HEK293 (cell line): ENCODE measurements around the gene CARD14.

Source experiments
- CTCF ChIA-PET: fragments of 350-600 bp; formaldehyde crosslinking; extraction: SDS; loops from one replicate; lab custom pipeline; 2021; ENCODE audit warnings: antibody characterized with exemption; lab: Yijun Ruan, JAX
- POLR2A ChIA-PET: fragments of 300-600 bp; formaldehyde crosslinking; extraction: SDS; loops from one replicate; lab custom pipeline; 2020; ENCODE audit warnings: antibody characterized with exemption, inconsistent platforms; lab: Yijun Ruan, JAX
- H3K27ac ChIP-seq: fragments of 200-500 bp; sonication (Bioruptor generic); 2 replicates; pipeline ENCODE4 v1.5.1; 2014; ENCODE audit warnings: low read depth, low read length, control low read depth, inconsistent platforms; ENCODE audit errors: extremely low read depth
- H3K36me3 ChIP-seq, 2 experiments: fragments of 200-500 bp in 1 of 2; sonication (Bioruptor generic) in 1 of 2; 1 replicate in 1 of 2; 2 replicates in 1 of 2; pipeline ENCODE4 v1.5.1; 2014 to 2017; ENCODE audit warnings: inconsistent platforms in 2 of 2, low read length in 2 of 2; ENCODE audit not compliant: control insufficient read depth in 2 of 2, insufficient read depth in 1 of 2
- H3K4me1 ChIP-seq: fragments of 200-500 bp; sonication (Bioruptor generic); 2 replicates; pipeline ENCODE4 v1.5.1; 2014; ENCODE audit warnings: mild to moderate bottlenecking, low read length, inconsistent platforms; ENCODE audit not compliant: control insufficient read depth, insufficient read depth
- H3K4me3 ChIP-seq: 2 replicates; pipeline ENCODE4 v1.5.1; 2011; ENCODE audit warnings: low read depth, mild to moderate bottlenecking, control low read depth, low read length, moderate library complexity
- H3K9me3 ChIP-seq: fragments of 200-500 bp; sonication (Bioruptor generic); 2 replicates; pipeline ENCODE4 v1.5.1; 2014; ENCODE audit warnings: low read depth, low read length, inconsistent platforms; ENCODE audit not compliant: control insufficient read depth, insufficient read depth
- ELK4 ChIP-seq: IDR thresholded peaks from 2 replicates; pipeline ENCODE4 v1.6.1; 2011; ENCODE audit warnings: mild to moderate bottlenecking, low read depth, low read length, borderline replicate concordance
- GLIS2 ChIP-seq: fragments of 450-650 bp; formaldehyde crosslinking; IDR thresholded peaks from 2 replicates; pipeline ENCODE4 v1.5.1; 2016; ENCODE audit warnings: missing biosample characterization, missing genetic modification characterization
- KLF16 ChIP-seq: fragments of 450-650 bp; formaldehyde crosslinking; IDR thresholded peaks from 2 replicates; pipeline ENCODE4 v1.5.1; 2017; ENCODE audit warnings: missing biosample characterization, missing genetic modification characterization
- OSR2 ChIP-seq: fragments of 450-650 bp; formaldehyde crosslinking; IDR thresholded peaks from 2 replicates; pipeline ENCODE4 v1.5.1; 2016; ENCODE audit warnings: missing biosample characterization, missing genetic modification characterization
- WT1 ChIP-seq: fragments of 450-650 bp; formaldehyde crosslinking; IDR thresholded peaks from 2 replicates; pipeline ENCODE4 v1.5.1; 2016; ENCODE audit warnings: missing biosample characterization, missing genetic modification characterization
- ZNF133 ChIP-seq: fragments of 450-650 bp; formaldehyde crosslinking; IDR thresholded peaks from 2 replicates; pipeline ENCODE4 v1.5.1; 2016; ENCODE audit warnings: missing biosample characterization, missing genetic modification characterization
- ZNF146 ChIP-seq: fragments of 450-650 bp; formaldehyde crosslinking; IDR thresholded peaks from 2 replicates; pipeline ENCODE4 v1.5.1; 2016; ENCODE audit warnings: missing biosample characterization, missing genetic modification characterization
- ZNF16 ChIP-seq: fragments of 450-650 bp; formaldehyde crosslinking; IDR thresholded peaks from 2 replicates; pipeline ENCODE4 v1.5.1; 2016; ENCODE audit warnings: low read depth, missing biosample characterization, missing genetic modification characterization
- ZNF19 ChIP-seq: fragments of 450-650 bp; formaldehyde crosslinking; IDR thresholded peaks from 2 replicates; pipeline ENCODE4; 2016; ENCODE audit warnings: missing biosample characterization, missing genetic modification characterization, low read depth
- ZNF221 ChIP-seq: fragments of 450-650 bp; formaldehyde crosslinking; IDR thresholded peaks from 2 replicates; pipeline ENCODE4 v1.5.1; 2017; ENCODE audit warnings: missing biosample characterization, missing genetic modification characterization, borderline replicate concordance
- ZNF24 ChIP-seq: fragments of 450-650 bp; formaldehyde crosslinking; IDR thresholded peaks from 2 replicates; pipeline ENCODE4 v1.5.1; 2016; ENCODE audit warnings: missing biosample characterization, missing genetic modification characterization
- ZNF266 ChIP-seq: fragments of 450-650 bp; formaldehyde crosslinking; IDR thresholded peaks from 2 replicates; pipeline ENCODE4 v1.5.1; 2016; ENCODE audit warnings: missing biosample characterization, missing genetic modification characterization, low read depth
- ZNF280D ChIP-seq: fragments of 450-650 bp; formaldehyde crosslinking; IDR thresholded peaks from 2 replicates; pipeline ENCODE4 v1.5.1; 2016; ENCODE audit warnings: missing biosample characterization, missing genetic modification characterization
- ZNF354C ChIP-seq: fragments of 450-650 bp; formaldehyde crosslinking; IDR thresholded peaks from 2 replicates; pipeline ENCODE4 v1.5.1; 2016; ENCODE audit warnings: missing biosample characterization, missing genetic modification characterization, low read depth, borderline replicate concordance
- ZNF394 ChIP-seq: fragments of 450-650 bp; formaldehyde crosslinking; IDR thresholded peaks from 2 replicates; pipeline ENCODE4 v1.5.1; 2016; ENCODE audit warnings: missing biosample characterization, missing genetic modification characterization, mild to moderate bottlenecking, moderate library complexity, borderline replicate concordance
- ZNF544 ChIP-seq: fragments of 450-650 bp; formaldehyde crosslinking; IDR thresholded peaks from 2 replicates; pipeline ENCODE4 v1.5.0; 2017; ENCODE audit warnings: missing biosample characterization, missing genetic modification characterization
- ZNF548 ChIP-seq: fragments of 450-650 bp; formaldehyde crosslinking; IDR thresholded peaks from 2 replicates; pipeline ENCODE4 v1.5.1; 2016; ENCODE audit warnings: missing biosample characterization, missing genetic modification characterization
- ZNF549 ChIP-seq: fragments of 450-650 bp; IDR thresholded peaks from 2 replicates; pipeline ENCODE4 v1.5.1; 2018; ENCODE audit warnings: missing biosample characterization, missing genetic modification characterization, mild to moderate bottlenecking, inconsistent platforms, moderate library complexity
- ZNF560 ChIP-seq: fragments of 450-650 bp; formaldehyde crosslinking; IDR thresholded peaks from 2 replicates; pipeline ENCODE4 v1.5.1; 2017; ENCODE audit warnings: missing biosample characterization, missing genetic modification characterization, borderline replicate concordance
- ZNF629 ChIP-seq: fragments of 450-650 bp; formaldehyde crosslinking; IDR thresholded peaks from 2 replicates; pipeline ENCODE4 v1.5.1; 2017; ENCODE audit warnings: missing biosample characterization, missing genetic modification characterization
- ZNF677 ChIP-seq: fragments of 450-650 bp; IDR thresholded peaks from 2 replicates; pipeline ENCODE4 v1.5.0; 2018; ENCODE audit warnings: missing biosample characterization, mild to moderate bottlenecking, missing genetic modification characterization, moderate library complexity
- ZNF701 ChIP-seq: fragments of 450-650 bp; formaldehyde crosslinking; IDR thresholded peaks from 2 replicates; pipeline ENCODE4 v1.5.1; 2016; ENCODE audit warnings: missing biosample characterization, missing genetic modification characterization
- TF ChIP-seq, protein P1 (sequence below): fragments of 450-650 bp; formaldehyde crosslinking; IDR thresholded peaks from 2 replicates; pipeline ENCODE4 v1.5.1; 2016; ENCODE audit warnings: missing biosample characterization, missing genetic modification characterization
- TF ChIP-seq, protein P2 (sequence below): fragments of 450-650 bp; formaldehyde crosslinking; IDR thresholded peaks from 2 replicates; pipeline ENCODE4 v1.5.1; 2016; ENCODE audit warnings: missing biosample characterization, missing genetic modification characterization

CARD14 gene

GRCh38 chr17:80251966-80252365 lies 82.1 kb downstream of the CARD14 start:
- H3K27ac ChIP-seq = no peak overlapping the region
- H3K4me3 ChIP-seq = no peak overlapping the region
- peaks cover 3 to 49% of the 10 kb centered on the region in 2 experiments; a peak in 2 of 3 replicates for H3K36me3 ChIP-seq
- CTCF ChIA-PET = interaction anchor here (0.6 to 1.0 kb wide), 2 partner anchors 19 to 223 kb away, joined by 3 to 4 read pairs; no protein-coding TSS in a partner anchor
- POLR2A ChIA-PET = interaction anchor here (0.5 kb wide), 1 partner anchor 315 kb away, joined by 3 read pairs; no protein-coding TSS in a partner anchor
- H3K4me1 ChIP-seq = peaks cover 3% of the 10 kb centered on the region; the same call in 1 of the 2 replicates
- no peaks in the 10 kb centered on the region for H3K9me3 ChIP-seq
- TF ChIP-seq ZNF133 (tag by site-specific recombination) = no peak
- no peak for TF ChIP-seq GLIS2
- no peak for TF ChIP-seq ZNF24 (tag by site-specific recombination)
- TF ChIP-seq, protein P1, sequence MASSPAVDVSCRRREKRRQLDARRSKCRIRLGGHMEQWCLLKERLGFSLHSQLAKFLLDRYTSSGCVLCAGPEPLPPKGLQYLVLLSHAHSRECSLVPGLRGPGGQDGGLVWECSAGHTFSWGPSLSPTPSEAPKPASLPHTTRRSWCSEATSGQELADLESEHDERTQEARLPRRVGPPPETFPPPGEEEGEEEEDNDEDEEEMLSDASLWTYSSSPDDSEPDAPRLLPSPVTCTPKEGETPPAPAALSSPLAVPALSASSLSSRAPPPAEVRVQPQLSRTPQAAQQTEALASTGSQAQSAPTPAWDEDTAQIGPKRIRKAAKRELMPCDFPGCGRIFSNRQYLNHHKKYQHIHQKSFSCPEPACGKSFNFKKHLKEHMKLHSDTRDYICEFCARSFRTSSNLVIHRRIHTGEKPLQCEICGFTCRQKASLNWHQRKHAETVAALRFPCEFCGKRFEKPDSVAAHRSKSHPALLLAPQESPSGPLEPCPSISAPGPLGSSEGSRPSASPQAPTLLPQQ (tag by site-specific recombination) = no peak
- TF ChIP-seq ZNF146 (tag by site-specific recombination) = no peak
- no peak for TF ChIP-seq OSR2 (tag by site-specific recombination)
- no peak for TF ChIP-seq ZNF549 (tag by site-specific recombination)
- TF ChIP-seq ZNF394 = no peak

- Histone ChIP-seq H3K27ac (no peak overlapping the region), H3K36me3 (peaks cover 3 to 43% of the 10 kb centered on the region in 2 experiments; a peak in 2 of 3 replicates), H3K9me3 (no peaks in the 10 kb centered on the region), H3K4me3 (no peak overlapping the region), H3K4me1 (peaks cover 3% of the 10 kb centered on the region; the same call in 1 of the 2 replicates)
- ChIA-PET POLR2A (no interaction called here), CTCF (interaction anchor here (1.3 to 1.7 kb wide), 2 partner anchors 56 to 58 kb away, joined by 3 to 5 read pairs; no protein-coding TSS in a partner anchor)
- TF ChIP-seq ZNF354C (tag by site-specific recombination) (no peak), ZNF19 (tag by site-specific recombination) (no peak), ELK4 (no peak), ZNF16 (tag by site-specific recombination) (no peak), ZNF544 (tag by site-specific recombination) (no peak), ZNF221 (tag by site-specific recombination) (no peak), ZNF266 (tag by site-specific recombination) (no peak), ZNF548 (tag by site-specific recombination) (no peak), ZNF677 (tag by site-specific recombination) (no peak), KLF16 (no peak), WT1 (tag by site-specific recombination) (no peak), ZNF560 (no peak), ZNF701 (tag by site-specific recombination) (no peak), ZNF629 (tag by site-specific recombination) (no peak), ZNF280D (no peak)
- TF ChIP-seq, protein P2, sequence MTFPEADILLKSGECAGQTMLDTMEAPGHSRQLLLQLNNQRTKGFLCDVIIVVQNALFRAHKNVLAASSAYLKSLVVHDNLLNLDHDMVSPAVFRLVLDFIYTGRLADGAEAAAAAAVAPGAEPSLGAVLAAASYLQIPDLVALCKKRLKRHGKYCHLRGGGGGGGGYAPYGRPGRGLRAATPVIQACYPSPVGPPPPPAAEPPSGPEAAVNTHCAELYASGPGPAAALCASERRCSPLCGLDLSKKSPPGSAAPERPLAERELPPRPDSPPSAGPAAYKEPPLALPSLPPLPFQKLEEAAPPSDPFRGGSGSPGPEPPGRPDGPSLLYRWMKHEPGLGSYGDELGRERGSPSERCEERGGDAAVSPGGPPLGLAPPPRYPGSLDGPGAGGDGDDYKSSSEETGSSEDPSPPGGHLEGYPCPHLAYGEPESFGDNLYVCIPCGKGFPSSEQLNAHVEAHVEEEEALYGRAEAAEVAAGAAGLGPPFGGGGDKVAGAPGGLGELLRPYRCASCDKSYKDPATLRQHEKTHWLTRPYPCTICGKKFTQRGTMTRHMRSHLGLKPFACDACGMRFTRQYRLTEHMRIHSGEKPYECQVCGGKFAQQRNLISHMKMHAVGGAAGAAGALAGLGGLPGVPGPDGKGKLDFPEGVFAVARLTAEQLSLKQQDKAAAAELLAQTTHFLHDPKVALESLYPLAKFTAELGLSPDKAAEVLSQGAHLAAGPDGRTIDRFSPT (tag by site-specific recombination) = no peak
- TF ChIP-seq, protein P1 (tag by site-specific recombination) = no peak
Measured at GRCh38 chr17:80252871-80253270, 83.0 kb downstream of the CARD14 start.
